Measurements from ENCODE around the gene PSMD11. TPM values are rescaled to one million over a fixed set of nuclear protein-coding genes. Genes with fewer than 3 reads are reported as not detected.

Gene PSMD11
- total and polyA plus RNA-seq, 2 of the 13 experiments (the other 11 are each of a cell fraction or from before 2014, with no cell fraction given), result 69.8 to 152 TPM

GRCh38 chr17:32487473-32488176 is 43.3 kb downstream of the PSMD11 start:
- ChIA-PET CTCF (ENCODE audit: low intra/inter-chr PET ratio, low total read pairs) (no interaction called here), POLR2A (interaction anchor here (2.2 kb wide), 1 partner anchor 43 kb away, joined by 13 read pairs; the partner anchor contains the start of gene PSMD11)
- Histone ChIP-seq H3K9me3 (ENCODE audit: low read length) (no peaks in the 10 kb centered on the region), H3K36me3 (replicated peaks in 1 of 2; ENCODE audit: control insufficient read depth in 1 of 2, insufficient read depth in 2 of 2, low read length in 2 of 2) (peaks cover 2 to 4% of the 10 kb centered on the region in 2 experiments; a peak in 2 of 5 replicates), H3K4me1 (ENCODE audit: insufficient read depth, low read length) (peaks cover 43% of the 10 kb centered on the region), H3K4me2 (ENCODE audit: low read depth, low read length) (peak overlapping the region; percentile 97), H3K79me2 (ENCODE audit: insufficient read depth, low read length) (no peaks in the 10 kb centered on the region), H4K20me1 (ENCODE audit: insufficient read depth, low read length) (no peaks in the 10 kb centered on the region), H3K9ac (ENCODE audit: insufficient read depth, low read depth, low read length) (peak overlapping the region; percentile 66), H3K4me3 (replicated peaks in 1 of 3; ENCODE audit: insufficient read depth in 1 of 3, low read depth in 2 of 3, low read length in 3 of 3) (peak overlapping the region; percentile 68 to 81 (median 69)), H3K27me3 (ENCODE audit: control insufficient read depth in 1 of 2, insufficient read depth in 2 of 2, low read length in 2 of 2) (no peaks in the 10 kb centered on the region), H3K27ac (ENCODE audit: extremely low read length, insufficient read depth, low read length) (peak overlapping the region; percentile 48), H2AFZ (ENCODE audit: low read length) (peak overlapping the region; percentile 59)
- DNase-seq (ENCODE audit: low spot score), result no peak
- whole genome bisulfite sequencing (ENCODE audit: low lambda C conversion rate), result 88% methylated on average over 21 of the region's 59 CpGs
- FAIRE-seq, result no peak
- ATAC-seq, result peak; percentile 12
- BruUV-seq (replicated peaks), result TSS peak; percentile 49
- intact Hi-C loops (cut with micrococcal nuclease; ENCODE audit: unreplicated experiment), result no loop called here
- in situ Hi-C loops (cut with HindIII; ENCODE audit: extremely low pct_ligation_motif_present, low pct_unique_long_range_greater_than_20kb), result loop anchor here (10.0 kb wide), 1 partner anchor 267 kb away; no protein-coding TSS in a partner anchor
- TF ChIP-seq ZNF512B (CRISPR knock-in tag; IDR thresholded peaks at IDR 0.05; ENCODE audit: borderline replicate concordance) (peak; percentile 60; the same call in 1 of the 2 replicates), PREB (CRISPR knock-in tag; IDR thresholded peaks at IDR 0.05) (no peak), MTF1 (CRISPR knock-in tag; IDR thresholded peaks at IDR 0.05) (no peak), ZMYM3 (CRISPR knock-in tag; IDR thresholded peaks at IDR 0.05) (no peak), SAFB2 (CRISPR knock-in tag; IDR thresholded peaks at IDR 0.05; ENCODE audit: borderline replicate concordance, low read depth) (0 out of 2 replicates have a peak, but pooled peaks have one; percentile 14), AKNA (CRISPR knock-in tag; IDR thresholded peaks at IDR 0.05; ENCODE audit: borderline replicate concordance) (no peak), ZNF264 (CRISPR knock-in tag; IDR thresholded peaks at IDR 0.05) (no peak), MYC (CRISPR knock-in tag; IDR thresholded peaks at IDR 0.05; ENCODE audit: borderline replicate concordance) (peak; percentile 31; the same call in 1 of the 2 replicates), FOXM1 (CRISPR knock-in tag; IDR thresholded peaks at IDR 0.05) (no peak), AGO2 (optimal IDR thresholded peaks at IDR 0.05; ENCODE audit: low read depth, low read length) (peak; percentile 27), ZXDC (CRISPR knock-in tag; IDR thresholded peaks at IDR 0.05) (no peak)
